GM18517 (cell line): Measurements from ENCODE around the gene SHISAL2B.
"Not testable (repeated sequence)": the region's sequence is repeated elsewhere in the genome, so short reads cannot be mapped to it uniquely, and the experiment has no call there.

Experiments used
- ATAC-seq: cut with Tn5 transposase; IDR thresholded peaks from one replicate; pipeline ENCODE4 v1.9.1; 2021; ENCODE audit warnings: mild to moderate bottlenecking, moderate library complexity; ENCODE audit not compliant: unreplicated experiment

SHISAL2B gene

DNA sequence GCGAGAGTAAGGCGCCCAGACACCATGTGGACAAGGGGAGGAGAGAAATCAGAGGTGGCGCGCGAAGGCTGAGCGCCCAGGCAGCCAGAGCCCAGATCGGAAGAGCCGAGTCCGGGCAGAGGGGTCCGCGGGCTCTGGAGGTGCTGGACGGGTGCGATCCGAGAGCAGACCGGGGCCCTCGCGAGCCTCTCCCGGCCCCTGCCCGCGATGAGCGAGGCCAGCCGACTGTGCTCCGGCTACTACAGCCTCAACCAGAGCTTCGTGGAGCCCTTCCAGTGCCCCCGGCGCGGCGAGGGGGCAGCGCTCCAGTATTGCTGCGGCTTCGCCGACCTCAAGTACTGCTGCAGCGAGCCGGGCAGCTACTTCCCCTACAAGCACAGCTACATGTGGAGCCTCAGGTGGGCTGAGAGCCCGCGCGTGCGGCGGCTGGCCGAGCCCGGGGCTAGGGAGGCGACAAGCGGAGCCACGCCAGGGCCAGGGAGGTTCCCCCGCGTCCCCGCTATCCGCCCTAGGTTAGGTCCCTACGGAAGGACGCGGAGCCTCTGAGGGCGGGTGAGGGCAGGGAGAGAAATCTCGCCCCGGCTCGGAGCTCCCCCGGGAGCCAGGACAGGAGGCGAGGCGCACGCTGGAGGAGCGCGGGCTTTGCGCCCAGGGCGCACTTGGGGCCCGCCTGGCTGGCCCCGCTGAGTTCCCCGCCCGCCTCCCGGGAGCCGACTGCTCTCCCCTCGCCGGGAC, at the start of gene SHISAL2B:
Gene SHISAL2B (plus strand): TSS at position 87 of the 735 bp plus-strand sequence. CDS start 121 bp downstream, at position 208.
- no peak for ATAC-seq

DNA sequence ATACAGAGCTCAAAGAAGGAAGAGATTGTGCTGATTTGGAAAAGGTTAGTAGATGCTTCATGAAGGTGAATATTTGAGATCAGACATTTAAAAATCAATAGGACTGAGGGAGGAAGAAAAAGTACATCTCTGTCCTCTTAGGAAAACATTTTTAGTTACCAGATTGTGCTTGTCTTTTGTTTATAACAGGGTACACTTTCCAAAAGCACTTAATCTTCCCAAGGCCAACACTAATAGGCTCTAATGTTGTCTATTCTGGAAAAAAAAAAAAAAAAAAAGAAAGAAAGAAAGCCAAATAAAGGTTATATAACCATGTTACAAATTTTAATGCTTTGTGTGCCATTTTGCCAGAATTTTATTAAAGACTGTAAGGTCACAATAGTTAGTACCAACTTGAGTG, 45.5 kb upstream of the SHISAL2B start:
- no peak for ATAC-seq

DNA sequence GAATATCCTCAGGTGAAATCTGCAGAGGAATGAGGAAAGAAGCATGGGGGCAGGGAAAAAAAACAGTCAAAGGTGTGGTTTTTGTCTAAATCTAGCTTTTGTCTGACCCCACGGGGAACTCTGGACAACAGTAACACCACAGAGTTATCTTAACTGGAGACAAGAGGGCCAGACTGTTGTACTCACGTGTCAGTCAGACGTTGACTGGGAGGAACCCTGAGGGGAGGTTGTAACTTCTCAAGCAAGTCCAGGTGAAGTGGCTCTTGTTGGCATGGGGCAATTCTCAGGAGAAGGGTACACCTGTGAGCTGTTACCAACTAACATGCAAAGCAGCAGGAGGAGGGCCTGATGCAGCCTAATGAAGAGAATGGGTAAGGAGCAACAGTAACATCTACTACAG, 44.1 kb upstream of the SHISAL2B start:
- ATAC-seq = no peak

DNA sequence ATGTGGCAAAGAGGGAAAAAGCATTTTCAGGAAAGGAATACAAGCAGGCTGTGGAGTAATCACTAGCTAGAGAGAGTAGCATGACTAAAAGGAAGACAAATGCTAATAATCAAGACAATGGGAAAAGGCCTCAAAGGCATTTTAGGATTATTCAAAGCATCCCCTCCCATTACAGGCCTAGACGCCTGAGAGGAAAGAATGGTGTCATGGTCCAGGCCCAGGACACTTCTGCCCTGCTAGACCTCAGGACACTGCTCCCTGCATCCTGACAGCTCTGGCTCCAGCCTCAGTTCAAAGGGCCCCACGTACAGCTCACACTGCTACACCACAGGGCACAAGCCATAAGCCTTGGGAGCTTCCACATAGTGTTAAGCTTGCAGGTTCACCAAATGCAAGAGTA, 40.8 kb upstream of the SHISAL2B start:
- no peak for ATAC-seq

DNA sequence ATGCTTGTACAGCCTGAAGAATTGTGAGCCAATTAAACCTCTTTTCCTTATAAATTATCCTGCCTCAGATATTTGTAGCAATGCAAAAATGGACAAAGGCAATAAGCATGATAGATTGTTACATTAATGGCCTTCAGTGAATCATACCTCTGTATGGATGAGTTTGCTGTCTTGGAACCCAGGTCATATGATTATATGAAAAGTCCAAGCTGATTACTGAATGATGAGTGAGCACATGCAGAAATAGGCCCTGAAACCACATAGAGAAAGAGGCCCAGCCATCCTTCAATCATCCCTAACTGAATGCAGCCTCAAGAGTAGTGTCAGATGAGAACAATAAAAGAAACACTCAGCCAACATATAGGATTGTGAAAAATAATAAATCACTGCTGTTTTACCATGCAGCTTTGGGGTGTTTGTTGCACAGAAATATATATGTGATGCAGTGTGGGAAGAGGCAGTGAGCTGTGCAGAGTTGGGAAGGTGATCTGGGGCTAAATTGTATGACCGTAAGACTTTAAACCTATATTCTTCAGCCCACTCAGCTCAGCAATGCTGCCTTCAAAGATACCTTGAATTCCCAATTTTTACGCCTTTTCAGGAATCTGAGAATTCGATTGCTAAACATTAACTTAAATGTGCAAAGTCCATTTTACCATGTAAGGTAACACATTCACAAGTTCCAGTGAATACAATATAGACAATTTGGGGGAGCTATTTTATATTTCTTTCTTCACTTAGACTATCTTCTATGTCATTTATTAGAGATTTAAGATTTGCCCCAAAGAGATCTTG, 36.3 kb upstream of the SHISAL2B start:
- no peak for ATAC-seq

DNA sequence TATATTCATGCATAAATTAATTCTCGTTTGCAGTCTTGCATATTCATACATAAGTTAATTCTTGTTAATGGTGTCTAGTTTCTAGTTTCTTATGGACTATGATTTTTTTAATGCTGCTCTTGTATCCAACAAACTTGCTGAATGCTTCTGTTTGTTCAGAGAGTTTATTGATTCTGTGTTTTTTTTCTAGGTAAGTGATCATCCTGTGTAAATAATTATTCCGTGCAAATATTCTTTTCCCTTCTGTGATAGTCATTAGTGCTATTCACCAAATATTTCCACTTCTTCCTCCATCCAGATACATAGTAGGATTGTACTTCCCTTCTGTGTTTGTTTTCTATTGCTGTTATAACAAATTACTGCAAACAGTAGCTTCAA, 35.8 kb upstream of the SHISAL2B start:
- no peak for ATAC-seq

DNA sequence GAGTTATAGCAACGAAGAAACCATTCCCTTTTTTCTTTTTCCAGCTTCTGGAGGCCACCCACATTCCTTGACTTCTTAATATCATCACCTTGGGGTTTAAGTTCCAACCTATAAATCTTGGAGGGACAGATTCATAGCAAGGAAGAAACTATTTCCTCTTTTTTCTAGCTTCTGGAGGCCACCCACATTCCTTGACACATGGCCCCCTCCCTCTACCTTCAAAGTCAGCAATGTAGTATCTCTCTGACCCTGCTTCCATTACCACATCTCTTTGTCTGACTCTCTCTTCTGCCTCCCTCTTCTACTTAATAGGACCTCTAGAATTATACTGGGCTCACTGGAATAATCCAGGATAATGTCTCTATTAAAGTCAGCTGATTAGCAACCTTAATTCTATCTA, 34.7 kb upstream of the SHISAL2B start:
- ATAC-seq = no peak

DNA sequence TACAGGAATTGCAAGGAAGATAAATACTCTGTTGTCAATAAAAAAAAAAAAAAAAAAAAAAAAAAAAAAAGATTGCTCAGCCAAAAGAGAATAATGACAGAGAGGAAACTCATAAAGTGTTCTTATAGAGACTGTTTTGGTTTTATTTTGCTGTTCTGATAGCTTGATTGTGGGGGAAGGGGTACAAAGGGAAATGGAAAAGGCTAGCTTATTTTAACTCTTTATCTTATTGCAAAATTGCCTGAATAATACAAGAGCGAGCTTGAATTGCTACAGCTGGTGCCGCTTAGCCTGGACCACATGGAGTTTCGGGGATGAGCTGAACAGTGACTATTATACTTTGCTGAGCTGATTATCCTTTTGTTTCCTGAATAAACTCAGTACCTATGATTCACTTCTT, 31.0 kb upstream of the SHISAL2B start:
- ATAC-seq = no peak

DNA sequence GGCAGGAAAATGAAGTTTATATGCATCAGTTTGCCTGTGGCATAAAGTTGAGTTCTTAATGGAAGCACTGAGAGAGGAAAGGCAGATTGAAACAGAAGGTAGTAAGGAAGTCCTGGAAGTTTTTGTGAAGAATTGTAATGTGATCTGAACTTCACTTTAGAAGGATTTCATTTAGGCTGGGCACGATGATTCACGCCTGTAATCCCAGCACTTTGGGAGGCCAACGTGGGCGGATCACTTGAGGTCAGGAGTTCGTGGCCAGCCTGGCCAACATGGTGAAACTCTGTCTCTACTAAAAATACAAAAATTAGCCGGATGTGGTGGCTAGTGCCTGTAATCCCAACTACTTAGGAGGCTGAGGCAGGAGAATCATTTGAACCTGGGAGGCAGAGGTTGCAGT, 27.1 kb upstream of the SHISAL2B start:
- ATAC-seq = not testable (repeated sequence)

DNA sequence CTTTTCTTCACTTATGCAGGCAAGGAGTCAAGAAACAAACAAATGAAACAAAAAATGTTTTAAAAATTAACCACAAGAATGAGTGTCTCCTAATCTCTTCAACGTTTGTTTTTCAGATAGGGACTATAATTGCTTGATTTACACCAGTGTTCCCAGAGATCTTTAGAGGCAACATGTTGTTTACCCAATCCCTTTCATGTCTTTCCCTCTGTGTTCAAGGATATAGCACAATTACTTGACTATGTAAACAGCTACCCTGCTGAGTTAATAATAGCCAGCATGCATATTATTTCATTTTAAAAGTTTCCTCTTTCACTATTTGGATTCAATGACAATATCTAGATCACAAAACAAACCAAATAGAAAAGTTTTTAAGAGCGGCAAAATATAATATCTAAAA, 25.1 kb upstream of the SHISAL2B start:
- no peak for ATAC-seq

DNA sequence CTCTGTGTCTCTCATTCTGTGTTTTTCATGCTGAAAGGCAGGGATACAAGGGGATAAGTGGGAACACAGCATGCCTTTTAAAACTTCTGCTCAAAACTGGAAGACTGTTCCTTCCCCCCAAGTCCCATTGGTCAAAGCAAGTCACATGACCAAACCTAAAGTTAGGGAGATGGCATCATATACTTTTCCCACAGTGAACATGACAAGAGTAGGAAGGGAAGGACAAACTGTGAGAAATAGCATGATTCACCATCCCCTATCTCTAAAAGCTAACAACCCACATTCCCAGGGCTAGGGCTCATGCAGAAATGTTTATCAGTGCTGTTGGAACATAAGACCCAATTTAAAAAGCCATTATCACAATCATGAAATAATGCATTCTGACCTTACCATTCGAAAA, 24.2 kb upstream of the SHISAL2B start:
- ATAC-seq = no peak

DNA sequence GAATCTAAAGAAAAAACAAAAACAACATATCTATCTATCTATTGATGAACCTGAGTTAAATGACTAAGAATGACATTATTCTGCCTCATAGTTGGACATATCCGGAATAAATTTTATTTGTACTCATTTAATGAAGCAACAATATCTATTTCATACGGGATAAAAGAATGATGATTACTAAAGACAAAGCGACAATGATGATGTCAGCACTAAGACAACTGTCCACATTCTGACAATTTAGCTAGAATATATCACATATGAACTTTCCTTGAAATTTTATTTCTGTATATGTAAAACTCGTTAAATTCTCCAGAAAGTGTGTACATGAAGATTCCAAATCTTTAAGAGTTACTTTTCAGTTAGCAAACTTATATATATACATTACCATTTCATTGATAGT, 23.2 kb upstream of the SHISAL2B start:
- ATAC-seq = no peak

DNA sequence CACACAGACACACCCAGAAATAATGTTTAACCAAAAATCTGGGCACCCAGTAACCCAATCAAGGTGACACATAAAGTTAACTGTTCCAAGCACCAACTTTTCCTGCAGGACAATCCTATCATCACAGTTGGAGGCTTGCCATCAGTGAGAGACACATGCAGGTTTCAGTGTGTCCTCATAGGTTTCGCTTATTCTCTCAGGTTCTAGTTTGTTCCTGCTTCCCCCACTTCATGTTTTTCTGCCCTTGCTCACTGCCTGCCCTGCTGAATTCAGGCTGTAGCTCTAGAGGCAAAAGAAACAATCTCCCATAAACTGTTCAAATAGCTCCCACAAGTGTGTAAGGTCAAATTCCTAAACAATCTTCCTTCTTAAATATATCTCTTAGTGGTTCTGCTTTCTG, 20.0 kb upstream of the SHISAL2B start:
- no peak for ATAC-seq

DNA sequence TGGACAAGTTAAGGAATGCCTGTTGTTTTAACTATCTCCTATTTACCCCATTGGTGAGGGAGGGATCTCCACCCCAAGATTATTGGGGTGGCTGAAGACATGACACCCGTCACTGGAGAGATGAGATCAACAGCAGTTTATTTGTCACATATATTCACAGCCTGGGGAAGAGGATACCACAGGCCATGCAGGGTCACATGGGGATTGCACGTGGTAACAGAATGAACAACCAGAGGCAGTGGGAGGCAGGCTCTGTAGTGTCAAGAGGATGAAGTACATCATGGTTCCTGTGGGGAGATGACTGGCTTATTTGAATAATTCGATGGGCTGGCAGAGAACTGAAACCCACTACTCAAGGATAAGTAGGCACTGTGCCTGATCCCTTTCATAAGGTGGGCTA, 18.6 kb upstream of the SHISAL2B start:
- no peak for ATAC-seq

DNA sequence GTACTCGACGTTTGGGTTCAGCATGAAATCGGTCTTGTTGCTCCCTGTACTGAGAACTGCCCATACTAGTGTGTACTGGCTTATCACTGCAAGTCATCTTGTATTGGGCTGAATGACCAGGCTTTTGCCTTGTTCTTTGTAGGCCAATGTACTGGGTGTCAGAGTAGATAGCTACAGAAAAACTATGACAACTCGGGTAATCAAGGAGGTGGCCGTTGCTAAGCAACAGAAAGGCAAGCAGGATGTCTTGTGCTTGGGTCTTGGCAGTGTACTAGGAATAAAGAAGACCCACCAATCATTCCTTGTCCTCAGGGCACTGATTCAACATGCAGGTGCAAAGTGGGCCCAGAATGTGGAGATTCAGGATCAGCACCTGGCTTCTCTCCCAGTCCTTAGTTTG, 11.9 kb upstream of the SHISAL2B start:
- ATAC-seq = no peak

DNA sequence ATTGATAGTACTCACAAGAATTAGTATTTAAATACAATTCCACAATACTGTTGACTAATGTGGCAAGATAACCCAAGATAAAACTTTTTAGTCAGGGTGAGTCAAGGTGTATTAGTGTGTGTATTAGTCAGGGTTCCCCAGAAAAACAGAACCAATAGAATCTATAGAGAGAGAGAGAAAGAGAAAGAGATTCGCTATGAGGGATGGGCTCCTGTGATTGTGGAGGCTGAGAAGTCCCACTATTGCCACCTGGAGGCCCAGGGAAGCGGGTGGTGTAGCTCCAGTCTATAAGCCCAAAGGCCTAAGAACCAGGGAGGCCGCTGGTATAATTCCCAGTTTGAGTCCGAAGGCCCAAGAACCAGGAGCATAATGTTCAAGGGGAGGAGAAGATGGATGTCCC, 10.0 kb upstream of the SHISAL2B start:
- ATAC-seq = no peak

DNA sequence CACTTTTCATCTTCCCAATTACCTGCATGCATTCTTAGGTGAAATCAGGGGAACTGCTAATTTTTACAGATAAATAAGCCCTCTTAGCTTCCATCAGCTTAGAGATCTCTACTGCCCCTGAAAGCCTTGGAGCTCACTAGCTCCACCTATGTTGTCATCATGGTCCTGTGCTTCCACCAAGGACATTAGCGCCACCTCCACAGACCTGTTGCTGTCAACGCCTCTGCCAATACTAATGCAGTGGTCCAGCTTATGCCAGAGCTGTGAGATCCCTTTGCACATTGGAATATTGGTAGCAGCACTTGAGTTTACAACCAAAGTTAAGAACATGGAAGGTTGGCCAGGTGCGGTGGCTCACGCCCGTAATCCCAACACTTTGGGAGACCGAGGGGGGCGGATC, 7.7 kb upstream of the SHISAL2B start:
- ATAC-seq = no peak

DNA sequence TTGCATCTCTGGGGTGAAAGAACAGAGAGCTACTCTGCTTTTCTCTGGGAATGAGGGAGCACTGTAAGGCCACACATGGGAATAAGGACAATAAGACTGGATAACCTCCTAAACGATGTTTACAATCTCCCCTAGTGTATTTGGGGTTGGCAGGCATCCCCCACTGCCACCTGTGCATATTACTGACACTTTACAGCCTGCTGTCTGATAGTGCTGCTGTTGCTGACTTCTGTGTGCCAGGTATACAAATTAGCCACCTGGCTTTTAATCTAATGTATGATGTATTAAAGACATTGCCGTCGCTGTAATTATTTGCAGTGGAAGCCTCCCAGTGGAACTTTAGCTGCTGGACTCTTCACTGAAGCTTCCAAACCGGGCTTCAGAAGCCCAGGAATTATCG, 4.4 kb upstream of the SHISAL2B start:
- no peak for ATAC-seq

DNA sequence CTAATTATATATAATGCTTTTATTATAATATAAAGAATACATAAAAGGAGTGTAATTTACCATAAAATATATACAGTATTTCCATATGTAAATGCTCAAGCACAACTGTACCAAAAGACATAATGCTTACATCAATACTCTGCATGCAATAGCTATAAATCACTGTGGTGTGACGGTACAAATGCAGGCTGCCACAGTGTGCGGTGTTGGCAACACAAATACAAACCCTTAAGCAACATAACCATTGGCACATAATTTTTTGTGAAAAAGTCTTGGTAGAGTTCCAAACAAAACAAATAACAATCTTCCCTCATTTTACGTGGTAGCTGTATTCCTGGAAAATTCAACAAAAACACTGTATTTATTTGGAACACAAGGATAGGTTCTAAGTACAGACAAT, 1.9 kb upstream of the SHISAL2B start:
- ATAC-seq = no peak

DNA sequence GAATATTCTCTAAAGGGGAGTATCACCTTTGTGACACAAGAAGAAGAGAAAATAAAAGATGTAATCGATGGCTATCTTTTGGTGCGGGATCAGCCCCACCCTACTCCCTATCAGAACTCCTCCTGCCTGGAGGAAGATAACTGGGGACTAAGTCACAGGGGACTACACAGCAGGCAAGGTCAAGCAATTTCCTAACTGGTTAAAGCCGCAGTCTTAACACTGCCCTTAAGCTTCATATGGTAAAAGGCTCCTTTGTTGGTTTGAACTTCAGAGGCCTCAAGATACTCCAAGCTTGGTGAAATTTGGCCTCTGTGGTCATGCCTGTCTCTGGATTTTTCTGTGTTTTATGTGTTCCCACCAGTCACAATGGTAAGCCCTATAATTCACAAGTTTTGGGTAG, 1.3 kb upstream of the SHISAL2B start:
- ATAC-seq = no peak

DNA sequence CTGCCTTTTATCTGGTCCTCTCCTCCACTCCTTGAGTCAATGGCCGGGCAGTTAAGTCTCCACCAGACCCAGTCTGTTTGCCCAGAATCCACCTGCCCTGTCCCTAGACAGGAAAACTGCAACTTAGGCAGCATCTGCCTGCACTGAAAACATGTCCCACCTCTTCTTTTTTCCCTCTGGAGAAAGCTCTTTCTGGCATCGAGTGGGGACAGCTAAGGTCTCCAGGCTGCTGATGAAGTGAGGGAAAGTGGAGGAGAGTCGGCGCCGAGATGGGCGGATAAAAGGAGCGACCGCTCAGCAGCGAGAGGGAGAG, 243 bp upstream of the SHISAL2B start:
- ATAC-seq = no peak

DNA sequence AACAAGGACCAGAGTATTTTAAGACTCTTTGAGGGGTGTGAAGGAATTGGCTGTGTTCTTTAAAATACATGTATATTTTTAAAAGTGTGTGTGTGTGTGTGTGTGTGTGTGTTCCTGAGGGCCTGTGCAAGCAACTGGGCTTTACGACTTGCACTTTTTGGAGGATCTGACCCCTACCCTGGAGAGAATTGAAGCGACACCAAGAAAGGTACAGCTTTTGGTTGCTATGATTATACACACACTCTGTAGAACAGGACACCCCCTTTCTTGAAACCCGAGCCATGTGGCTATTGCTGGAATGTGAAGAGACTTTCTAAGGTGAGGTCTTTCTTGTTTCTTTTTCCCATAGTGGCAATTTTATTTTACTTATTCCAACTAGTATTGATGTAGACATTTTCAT, 988 bp downstream of the SHISAL2B start:
- no peak for ATAC-seq

DNA sequence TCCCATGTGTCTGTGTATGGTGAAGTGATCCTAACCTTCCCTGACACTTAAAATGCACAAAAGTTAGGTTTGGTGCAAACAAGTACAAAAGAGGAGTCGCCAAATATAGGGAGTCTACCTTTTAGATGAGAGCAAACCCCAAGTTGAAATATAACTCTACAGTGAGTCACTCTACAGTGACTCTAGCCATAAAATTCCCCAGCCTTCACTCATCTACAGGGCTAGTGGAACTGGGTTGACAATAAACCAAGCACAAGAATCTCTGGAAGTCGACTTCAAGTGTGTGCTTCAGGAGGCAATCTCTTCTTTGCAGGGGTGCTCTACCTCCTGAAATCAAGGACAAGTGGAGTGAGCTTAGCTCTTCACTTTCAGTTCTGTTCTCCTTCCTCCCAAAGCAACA, 3.3 kb downstream of the SHISAL2B start:
- no peak for ATAC-seq
